HTERT RPE-1 (cell line): Measurements from ENCODE around the gene ZNF780B.

Experiments used
- in situ Hi-C: fragments of 300-500 bp; cut with MboI; formaldehyde crosslinking; loops from 4 replicates; pipeline ENCODE4 v1.14.3; 2020; ENCODE audit warnings: low sequenced_read_pairs

ZNF780B gene

DNA sequence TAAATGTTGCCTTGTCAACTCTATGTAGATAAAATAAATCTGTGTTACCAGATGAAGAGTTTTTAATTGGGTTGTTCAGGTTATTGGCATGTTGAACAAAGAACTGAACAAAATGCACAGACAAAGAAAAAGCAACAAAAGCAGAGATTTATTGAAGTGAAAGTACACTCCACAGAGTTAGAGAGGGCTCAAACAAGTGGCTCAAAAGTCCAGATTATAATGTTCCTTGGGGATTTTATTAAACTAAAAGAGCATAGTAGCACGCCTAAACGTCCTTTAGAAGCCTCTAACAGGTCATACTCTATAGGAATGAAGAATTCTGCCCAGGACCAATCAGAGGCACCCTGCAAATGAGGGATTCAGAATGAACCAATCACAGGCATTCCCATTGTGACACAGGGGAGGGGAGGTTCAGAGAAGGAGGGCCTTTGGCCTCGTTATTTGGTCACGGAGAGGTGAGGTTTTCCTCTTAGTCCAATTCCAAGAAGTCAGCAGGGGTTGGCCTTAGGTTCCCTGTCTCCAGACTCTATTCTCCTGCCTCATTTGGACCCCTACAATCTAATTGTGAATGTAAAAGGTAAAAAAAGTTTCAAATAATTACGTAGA lies 72.2 kb downstream of the ZNF780B start:
- in situ Hi-C loops = no loop called here

DNA sequence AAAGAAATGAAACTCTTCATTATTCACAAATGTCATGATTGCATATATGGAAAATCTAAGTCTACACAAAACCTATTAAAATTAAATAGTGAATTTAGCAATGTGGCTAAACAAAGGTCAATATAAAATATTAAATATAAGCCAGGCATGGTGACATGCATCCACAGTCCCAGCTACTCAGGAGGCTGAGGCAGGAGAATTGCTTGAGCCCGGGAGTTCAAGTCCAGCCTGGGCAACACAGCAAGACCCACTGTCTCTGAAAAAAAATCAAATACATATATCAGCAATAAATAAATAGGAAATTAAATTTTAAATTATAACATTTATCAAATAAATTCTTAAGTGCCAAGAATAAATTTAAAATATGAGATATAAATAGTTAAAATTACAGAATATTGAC lies 73.1 kb downstream of the ZNF780B start:
- in situ Hi-C loops = no loop called here
